Gastroesophageal sphincter (tissue), 4 donors: ENCODE results near the gene CKS2. TPM values are rescaled to one million over a fixed set of nuclear protein-coding genes. Genes with fewer than 3 reads are reported as not detected.

Source experiments
- ATAC-seq: fragments of 150-250 bp; one replicate; pipeline ENCODE4 v1.9.1; 2016; ENCODE audit warnings: mild to moderate bottlenecking, moderate library complexity
- H3K27ac ChIP-seq, 4 donors: fragments of 200-600 bp; sonication (generic) in 3 of 4; 1 replicate in 3 of 4; 2 replicates in 1 of 4; pipeline ENCODE4 v1.5.1; 2016 to 2019
- H3K27me3 ChIP-seq: fragments of 200-600 bp; sonication (generic); one replicate; pipeline ENCODE4 v1.5.1; 2019
- H3K36me3 ChIP-seq, 2 donors: fragments of 200-600 bp; sonication (generic); one replicate each; pipeline ENCODE4 v1.5.1; 2019; ENCODE audit warnings: control low read depth in 1 of 2
- H3K4me1 ChIP-seq, 3 donors: fragments of 200-600 bp; sonication (generic); 1 replicate in 2 of 3; 2 replicates in 1 of 3; pipeline ENCODE4 v1.5.1; 2016 to 2019; ENCODE audit warnings: control low read depth in 2 of 3
- H3K4me3 ChIP-seq, 2 donors: fragments of 200-600 bp; sonication (generic); one replicate each; pipeline ENCODE4 v1.5.1; 2019; ENCODE audit warnings: mild to moderate bottlenecking in 1 of 2, moderate library complexity in 1 of 2
- H3K9me3 ChIP-seq, 3 donors: fragments of 200-600 bp; sonication (generic); one replicate each; pipeline ENCODE4 v1.5.1; 2017 to 2019; ENCODE audit warnings: control low read depth in 2 of 3
- EP300 ChIP-seq: sonication (generic); formaldehyde crosslinking; IDR thresholded peaks from one replicate; pipeline ENCODE4 v1.6.1; 2017; ENCODE audit warnings: antibody characterized with exemption, mild to moderate bottlenecking
- POLR2A ChIP-seq, 2 donors: fragments of 450-650 bp; IDR thresholded peaks; one replicate each; pipeline ENCODE4 v1.6.1; 2017; ENCODE audit warnings: antibody characterized with exemption in 2 of 2, mild to moderate bottlenecking in 2 of 2, moderate library complexity in 1 of 2
- POLR2AphosphoS5 ChIP-seq: sonication (generic); formaldehyde crosslinking; IDR thresholded peaks from one replicate; pipeline ENCODE4 v1.6.1; 2017; ENCODE audit warnings: antibody characterized with exemption
- WGBS, 2 donors: methylation state at CpG; one replicate each; pipeline ENCODE4 v1.1.5; 2018; ENCODE audit warnings: low coverage in 1 of 2; 5-methylcytosine and 5-hydroxymethylcytosine counted together
- total RNA-seq, 4 donors: library from RNA; depleted of rRNA; stranded (reverse); fragments of >200 nt; gene quantifications; one replicate each; pipeline ENCODE4 v1.1.0, GENCODE V29; 2016
- TF ChIP-seq, protein P1 (sequence below), 4 experiments: fragments of 200-600 bp in 2 of 4; fragments of 450-650 bp in 2 of 4; sonication (generic) in 1 of 4; IDR thresholded peaks; one replicate each; pipeline ENCODE4 v1.5.1; 2017 to 2019; ENCODE audit warnings: antibody characterized with exemption in 4 of 4, mild to moderate bottlenecking in 2 of 4, moderate library complexity in 2 of 4

The CKS2 gene
- total RNA-seq, 4 donors from 2014 or later, result 0.81 to 9.9 (median 4.2) TPM

DNA sequence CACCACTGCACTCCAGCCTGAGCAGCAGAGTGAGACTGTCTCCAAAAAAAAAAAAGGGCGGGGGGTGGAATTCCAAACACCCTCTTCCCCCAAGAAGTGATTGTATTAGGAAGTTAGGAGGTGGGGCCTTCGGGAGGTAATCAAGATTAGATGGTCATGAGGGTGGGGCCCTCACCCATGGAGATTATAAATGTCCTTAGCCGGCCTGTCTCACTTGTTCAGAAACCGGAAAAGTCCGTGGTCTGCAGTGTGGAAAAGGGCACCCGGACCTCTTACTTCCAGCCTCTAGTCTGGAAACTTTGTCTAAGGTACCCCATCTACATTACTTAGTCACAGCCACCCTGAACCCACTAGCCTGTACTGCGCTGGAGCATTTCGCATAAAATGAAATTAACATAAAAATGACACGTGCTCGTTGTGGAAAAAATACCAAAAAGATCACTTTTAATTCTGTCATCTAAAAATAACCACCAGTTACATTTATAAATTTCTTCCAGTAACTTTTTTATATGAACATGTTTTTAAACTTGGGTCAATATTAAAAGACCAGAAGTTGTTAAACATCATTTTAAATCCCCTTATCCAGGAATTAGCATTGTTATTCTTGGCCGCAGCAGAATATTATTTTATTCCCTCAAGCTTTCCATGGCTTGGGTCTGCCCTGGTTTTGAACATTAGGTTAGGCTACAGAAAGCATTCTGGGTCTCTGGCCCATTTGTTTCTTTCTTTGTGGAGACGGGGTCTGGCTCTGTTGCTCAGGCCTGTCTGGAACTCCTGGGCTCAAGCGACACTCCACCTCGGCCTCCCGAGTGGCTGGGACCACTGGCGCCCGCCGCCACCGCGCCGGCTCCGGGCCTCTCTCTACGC lies 1.2 kb upstream of the CKS2 start:
- WGBS, 2 donors, result 20 to 24% methylated on average over 2 to 10 of the region's 23 CpGs
- TF ChIP-seq POLR2AphosphoS5 (no peak), EP300 (no peak), POLR2A (IDR thresholded peaks at IDR 0.05) (no peak)
- TF ChIP-seq, protein P1, sequence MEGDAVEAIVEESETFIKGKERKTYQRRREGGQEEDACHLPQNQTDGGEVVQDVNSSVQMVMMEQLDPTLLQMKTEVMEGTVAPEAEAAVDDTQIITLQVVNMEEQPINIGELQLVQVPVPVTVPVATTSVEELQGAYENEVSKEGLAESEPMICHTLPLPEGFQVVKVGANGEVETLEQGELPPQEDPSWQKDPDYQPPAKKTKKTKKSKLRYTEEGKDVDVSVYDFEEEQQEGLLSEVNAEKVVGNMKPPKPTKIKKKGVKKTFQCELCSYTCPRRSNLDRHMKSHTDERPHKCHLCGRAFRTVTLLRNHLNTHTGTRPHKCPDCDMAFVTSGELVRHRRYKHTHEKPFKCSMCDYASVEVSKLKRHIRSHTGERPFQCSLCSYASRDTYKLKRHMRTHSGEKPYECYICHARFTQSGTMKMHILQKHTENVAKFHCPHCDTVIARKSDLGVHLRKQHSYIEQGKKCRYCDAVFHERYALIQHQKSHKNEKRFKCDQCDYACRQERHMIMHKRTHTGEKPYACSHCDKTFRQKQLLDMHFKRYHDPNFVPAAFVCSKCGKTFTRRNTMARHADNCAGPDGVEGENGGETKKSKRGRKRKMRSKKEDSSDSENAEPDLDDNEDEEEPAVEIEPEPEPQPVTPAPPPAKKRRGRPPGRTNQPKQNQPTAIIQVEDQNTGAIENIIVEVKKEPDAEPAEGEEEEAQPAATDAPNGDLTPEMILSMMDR (IDR thresholded peaks at IDR 0.05), result peak in 1 of 4 experiments; percentile 2
- Histone ChIP-seq H3K27me3 (no peaks in the 10 kb centered on the region), H3K36me3 (peaks cover 0 to 9% of the 10 kb centered on the region in 2 donors), H3K27ac (peak overlapping the region; percentile 95 to 100 (median 100)), H3K4me1 (peaks cover 0 to 29% (median 12%) of the 10 kb centered on the region in 3 donors), H3K9me3 (no peaks in the 10 kb centered on the region), H3K4me3 (peak overlapping the region; percentile 85 to 88)
- ATAC-seq, result no peak

DNA sequence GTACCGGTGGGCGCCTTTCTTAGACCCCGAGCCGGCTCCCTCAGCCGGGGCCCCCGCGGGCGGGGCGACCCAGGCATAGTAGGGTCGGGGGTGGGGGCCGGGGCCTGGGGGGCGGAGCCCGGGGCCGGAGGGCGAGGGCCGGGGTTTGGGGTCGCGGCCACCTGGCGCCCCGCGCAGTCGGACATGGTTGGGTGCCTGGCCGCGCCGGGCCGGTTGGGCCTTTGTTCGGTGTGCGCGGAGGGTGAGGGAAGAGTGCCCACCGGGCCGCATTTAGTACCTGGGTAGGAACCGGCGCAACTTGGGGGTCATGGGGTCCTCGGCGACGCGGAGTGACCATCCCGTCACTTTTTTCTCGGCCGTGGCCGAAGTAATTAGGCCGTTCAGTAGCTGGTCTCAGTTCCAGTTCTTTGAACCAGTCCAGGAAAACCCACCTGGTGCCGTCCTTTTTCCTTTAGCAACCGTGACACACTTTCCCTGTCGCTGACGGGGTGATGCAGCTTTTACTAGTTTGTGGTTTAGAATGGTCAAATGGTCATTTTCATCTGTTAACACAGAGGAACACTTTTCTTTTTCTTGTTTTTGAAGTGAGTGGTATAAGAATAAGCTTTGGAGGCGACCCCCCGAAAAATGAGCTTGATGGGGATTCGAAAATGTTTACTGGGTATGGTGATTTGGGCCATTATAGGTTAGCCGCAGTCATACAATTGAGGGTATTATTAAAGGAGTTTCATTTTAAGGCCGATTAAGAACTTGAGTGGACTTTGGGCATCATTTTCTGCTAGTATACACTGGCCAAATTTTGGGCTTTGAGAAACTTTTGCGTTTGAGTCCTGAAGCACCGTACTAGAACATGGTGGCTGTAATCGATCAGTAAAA lies 589 bp downstream of the CKS2 start:
- Histone ChIP-seq H3K9me3 (no peaks in the 10 kb centered on the region), H3K4me3 (peak overlapping the region; percentile 43 to 88), H3K27ac (peak overlapping the region in 3 of 4 donors; percentile 47 to 100 (median 95)), H3K4me1 (peaks cover 0 to 29% (median 12%) of the 10 kb centered on the region in 3 donors), H3K36me3 (peaks cover 0 to 1% of the 10 kb centered on the region in 2 donors), H3K27me3 (no peaks in the 10 kb centered on the region)
- 0% methylated on average over 11 to 12 of the region's 54 CpGs for WGBS, 2 donors
- no peak for ATAC-seq
- TF ChIP-seq EP300, result no peak
- no peak for TF ChIP-seq POLR2AphosphoS5
- no peak for TF ChIP-seq POLR2A (IDR thresholded peaks at IDR 0.05)
- TF ChIP-seq, protein P1 (IDR thresholded peaks at IDR 0.05), result no peak

DNA sequence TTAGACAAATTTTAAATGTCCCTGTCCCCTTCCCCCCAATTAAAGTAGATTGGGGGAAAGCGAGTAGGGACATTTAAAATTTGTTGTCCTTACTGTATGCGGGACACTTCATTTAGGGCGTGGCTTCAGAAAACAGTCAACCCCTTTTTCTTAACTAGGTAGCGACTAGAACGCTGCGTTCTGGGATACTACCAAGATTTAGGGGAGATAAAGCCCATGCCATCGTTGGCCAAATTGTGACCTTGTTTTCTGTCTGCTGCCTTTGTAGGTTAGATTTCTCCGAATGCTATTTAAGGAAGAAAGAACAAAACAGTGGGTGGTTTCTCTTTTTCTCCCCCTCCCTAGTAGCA lies 1.2 kb downstream of the CKS2 start:
- no peak overlapping the region for H3K4me3 ChIP-seq

DNA sequence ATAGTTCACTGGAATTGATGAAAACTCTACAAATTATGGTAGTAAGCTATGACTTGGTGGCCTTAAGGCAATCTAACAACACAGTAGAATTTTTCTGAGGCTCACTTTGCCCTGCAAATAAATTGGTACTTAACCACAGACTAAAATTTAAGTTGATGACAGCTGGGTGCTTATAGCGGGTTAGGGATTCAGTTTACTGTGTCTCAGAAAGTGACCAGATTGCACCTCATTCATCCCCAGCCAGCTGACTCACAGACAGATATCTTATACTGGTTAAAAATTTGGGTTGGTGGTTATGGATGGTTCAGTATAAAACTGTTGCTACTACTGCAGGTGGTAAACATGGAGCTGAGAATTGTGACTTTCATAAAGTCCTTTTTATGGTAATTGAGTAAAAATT lies 2.8 kb downstream of the CKS2 start:
- no peak overlapping the region for H3K4me3 ChIP-seq
- H3K27me3 ChIP-seq, result no peaks in the 10 kb centered on the region
- H3K36me3 ChIP-seq, result no peaks in the 10 kb centered on the region
- no peak for ATAC-seq
- H3K4me1 ChIP-seq, result peaks cover 0 to 40% (median 17%) of the 10 kb centered on the region in 3 donors
- no peak overlapping the region for H3K27ac ChIP-seq
- no peaks in the 10 kb centered on the region for H3K9me3 ChIP-seq
- WGBS, 2 donors, result 60 to 89% methylated on average over 1 of the region's 1 CpG
- TF ChIP-seq, protein P1 (IDR thresholded peaks at IDR 0.05), result no peak
- TF ChIP-seq POLR2AphosphoS5 (no peak), EP300 (no peak), POLR2A (IDR thresholded peaks at IDR 0.05) (no peak)

More for the DNA sequence above, 1.2 kb downstream of the CKS2 start:
- Histone ChIP-seq H3K4me1 (peaks cover 0 to 31% (median 12%) of the 10 kb centered on the region in 3 donors), H3K27ac (no peak overlapping the region), H3K9me3 (no peaks in the 10 kb centered on the region), H3K36me3 (no peaks in the 10 kb centered on the region), H3K27me3 (no peaks in the 10 kb centered on the region)
- 2 to 4% methylated on average over 8 of the region's 8 CpGs for WGBS, 2 donors
- no peak for TF ChIP-seq POLR2AphosphoS5
- TF ChIP-seq POLR2A (IDR thresholded peaks at IDR 0.05), result no peak
- no peak for TF ChIP-seq EP300
- no peak for ATAC-seq

DNA sequence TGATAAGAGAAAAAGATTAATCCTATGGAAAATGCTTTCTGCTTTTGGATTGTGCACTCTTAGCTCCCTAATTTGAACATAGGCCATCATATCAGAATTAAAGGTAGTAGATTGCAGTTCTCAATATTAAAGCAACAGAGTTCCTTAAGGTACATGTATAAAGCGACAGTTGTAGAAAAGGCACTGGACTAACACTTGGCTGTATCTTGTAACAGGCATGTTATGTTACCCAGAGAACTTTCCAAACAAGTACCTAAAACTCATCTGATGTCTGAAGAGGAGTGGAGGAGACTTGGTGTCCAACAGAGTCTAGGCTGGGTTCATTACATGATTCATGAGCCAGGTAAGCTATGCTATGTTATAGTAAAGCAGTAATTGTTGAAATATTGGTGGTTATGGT lies 4.0 kb downstream of the CKS2 start:
- TF ChIP-seq POLR2A (IDR thresholded peaks at IDR 0.05), result no peak
- Histone ChIP-seq H3K27ac (no peak overlapping the region), H3K4me1 (peaks cover 6 to 39% (median 12%) of the 10 kb centered on the region in 3 donors), H3K4me3 (no peak overlapping the region), H3K9me3 (no peaks in the 10 kb centered on the region), H3K27me3 (no peaks in the 10 kb centered on the region), H3K36me3 (no peaks in the 10 kb centered on the region)
- 82 to 100% methylated on average over 1 of the region's 1 CpG for WGBS, 2 donors
- ATAC-seq, result no peak
